ENCODE results near the gene CERS1.
A peak's percentile ranks its signal among the peaks of the same experiment; 100 is the strongest.

The CERS1 gene

GRCh38 chr19:18878858-18879578 lies 16.9 kb downstream of the CERS1 start:
- TF ChIP-seq CTCF (IDR thresholded peaks at IDR 0.05; ENCODE audit: insufficient read depth, low read length, missing control alignments): no peak
- no peak for DNase-seq (ENCODE audit: low read depth, low spot score)
- H3K4me3 ChIP-seq (ENCODE audit: low read depth, low read length): no peak overlapping the region
- ChIA-PET POLR2A (no interaction called here), CTCF (interaction anchor here (2.3 to 10.1 kb wide), 2 partner anchors 13 to 31 kb away, joined by 9 to 101 read pairs; no protein-coding TSS in a partner anchor)

- DNase-seq (ENCODE audit: low read depth, low spot score): no peak
- ChIA-PET POLR2A (no interaction called here), CTCF (interaction anchor here (3.5 to 10.1 kb wide), 2 partner anchors 13 to 30 kb away, joined by 16 to 101 read pairs; no protein-coding TSS in a partner anchor)
- no peak overlapping the region for H3K4me3 ChIP-seq (ENCODE audit: low read depth, low read length)
- no peak for TF ChIP-seq CTCF (IDR thresholded peaks at IDR 0.05; ENCODE audit: insufficient read depth, low read length, missing control alignments)
Measured at GRCh38 chr19:18878058-18878797, 17.7 kb downstream of the CERS1 start.

- no peak for DNase-seq (ENCODE audit: low read depth, low spot score)
- no peak overlapping the region for H3K4me3 ChIP-seq (ENCODE audit: low read depth, low read length)
- CTCF ChIA-PET: interaction anchor here (1.1 to 10.1 kb wide), 5 partner anchors 11 to 110 kb away, joined by 3 to 101 read pairs (median 6); no protein-coding TSS in a partner anchor
- no peak for TF ChIP-seq CTCF (IDR thresholded peaks at IDR 0.05; ENCODE audit: insufficient read depth, low read length, missing control alignments)
- POLR2A ChIA-PET: no interaction called here
Measured at GRCh38 chr19:18876865-18877264, 19.1 kb downstream of the CERS1 start.

- DNase-seq (ENCODE audit: low read depth, low spot score): peak; percentile 12
- no peak overlapping the region for H3K4me3 ChIP-seq (ENCODE audit: low read depth, low read length)
- CTCF ChIA-PET: interaction anchor here (1.1 to 10.1 kb wide), 5 partner anchors 10 to 111 kb away, joined by 3 to 101 read pairs (median 6); no protein-coding TSS in a partner anchor
- POLR2A ChIA-PET: no interaction called here
- no peak for TF ChIP-seq CTCF (IDR thresholded peaks at IDR 0.05; ENCODE audit: insufficient read depth, low read length, missing control alignments)
Measured at GRCh38 chr19:18875726-18876125, 20.2 kb downstream of the CERS1 start.

GRCh38 chr19:18871543-18871942 lies 24.4 kb downstream of the CERS1 start:
- TF ChIP-seq CTCF (IDR thresholded peaks at IDR 0.05; ENCODE audit: insufficient read depth, low read length, missing control alignments): no peak
- H3K4me3 ChIP-seq (ENCODE audit: low read depth, low read length): no peak overlapping the region
- CTCF ChIA-PET: interaction anchor here (0.6 to 2.0 kb wide), 6 partner anchors 9 to 283 kb away, joined by 3 to 5 read pairs (median 3); partner anchors contain the start of gene REX1BD
- POLR2A ChIA-PET: no interaction called here
- DNase-seq (ENCODE audit: low read depth, low spot score): no peak

Measured in AG04449 (cell line).